ENCODE measurements around the gene PNPLA4. TPM values are rescaled to one million over a fixed set of nuclear protein-coding genes. Genes with fewer than 3 reads are reported as not detected.

The PNPLA4 gene
- total and polyA plus RNA-seq, 4 donors = 10.1 to 28.3 (median 15.4) TPM

- no peaks in the 10 kb centered on the region for H3K9me3 ChIP-seq (ENCODE audit: control insufficient read depth in 4 of 4, low read length in 3 of 4)
- DNase-seq (ENCODE audit: low spot score) = no peak
- H3K4me3 ChIP-seq (ENCODE audit: low read depth in 1 of 3, low read length in 3 of 3) = no peak overlapping the region
- H3K36me3 ChIP-seq (ENCODE audit: control insufficient read depth in 4 of 4, insufficient read depth in 3 of 4, low read depth in 1 of 4, low read length in 3 of 4) = peaks cover 0 to 1% (median 0%) of the 10 kb centered on the region in 4 donors
- TF ChIP-seq JUND (IDR thresholded peaks at IDR 0.05) = no peak
- no peak for TF ChIP-seq REST (IDR thresholded peaks at IDR 0.05)
- TF ChIP-seq NR2F2 (IDR thresholded peaks at IDR 0.05) = no peak
- no peak for TF ChIP-seq RAD21 (IDR thresholded peaks at IDR 0.05)
- no peak for TF ChIP-seq EGR1 (IDR thresholded peaks at IDR 0.05; ENCODE audit: low read depth in 2 of 2)
- TF ChIP-seq YY1 (IDR thresholded peaks at IDR 0.05) = no peak
- TF ChIP-seq FOXA1 (IDR thresholded peaks at IDR 0.05) = no peak
- TF ChIP-seq CTCF (IDR thresholded peaks at IDR 0.05; ENCODE audit: low read depth, low read length, missing input control) = no peak
- no peak for TF ChIP-seq ATF3 (IDR thresholded peaks at IDR 0.05)
- no peak for TF ChIP-seq MAX (IDR thresholded peaks at IDR 0.05)
- TF ChIP-seq TAF1 (conservative IDR thresholded peaks at IDR 0.05) = no peak
- TF ChIP-seq HNF4A (conservative IDR thresholded peaks at IDR 0.05) = no peak
- TF ChIP-seq ZBTB33 (IDR thresholded peaks at IDR 0.05) = no peak
- no peak for TF ChIP-seq RXRA (IDR thresholded peaks at IDR 0.05)
- H3K27ac ChIP-seq (ENCODE audit: low read depth in 1 of 2, low read length in 2 of 2) = no peak overlapping the region
- no peaks in the 10 kb centered on the region for H3K27me3 ChIP-seq (ENCODE audit: control insufficient read depth in 4 of 4, insufficient read depth in 4 of 4, low read length in 3 of 4)
- 69% methylated on average over 1 of the region's 1 CpG for WGBS
- H3K9ac ChIP-seq (ENCODE audit: low read depth in 1 of 2, low read length in 2 of 2) = no peak overlapping the region
- H3K4me1 ChIP-seq (ENCODE audit: control insufficient read depth in 4 of 4, insufficient read depth in 4 of 4, low read length in 3 of 4) = no peaks in the 10 kb centered on the region
Measured at GRCh38 chrX:7960246-7960645, 33.0 kb upstream of the PNPLA4 start.

GRCh38 chrX:7953446-7953845 lies 26.2 kb upstream of the PNPLA4 start:
- Histone ChIP-seq H3K4me1 (ENCODE audit: control insufficient read depth in 4 of 4, insufficient read depth in 4 of 4, low read length in 3 of 4) (no peaks in the 10 kb centered on the region), H3K36me3 (ENCODE audit: control insufficient read depth in 4 of 4, insufficient read depth in 3 of 4, low read depth in 1 of 4, low read length in 3 of 4) (no peaks in the 10 kb centered on the region), H3K4me3 (ENCODE audit: low read depth in 1 of 3, low read length in 3 of 3) (no peak overlapping the region), H3K27ac (ENCODE audit: low read depth in 1 of 2, low read length in 2 of 2) (no peak overlapping the region), H3K9me3 (ENCODE audit: control insufficient read depth in 4 of 4, low read length in 3 of 4) (no peaks in the 10 kb centered on the region), H3K27me3 (ENCODE audit: control insufficient read depth in 4 of 4, insufficient read depth in 4 of 4, low read length in 3 of 4) (no peaks in the 10 kb centered on the region), H3K9ac (ENCODE audit: low read depth in 1 of 2, low read length in 2 of 2) (no peak overlapping the region)
- no peak for DNase-seq (ENCODE audit: low spot score)
- 86% methylated on average over 5 of the region's 5 CpGs for WGBS
- TF ChIP-seq TAF1 (conservative IDR thresholded peaks at IDR 0.05) = no peak
- TF ChIP-seq EGR1 (IDR thresholded peaks at IDR 0.05; ENCODE audit: low read depth in 2 of 2) = no peak
- TF ChIP-seq GABPA (IDR thresholded peaks at IDR 0.05 in 1 of 2, conservative IDR thresholded peaks at IDR 0.05 in 1 of 2) = no peak
- no peak for TF ChIP-seq SP1 (IDR thresholded peaks at IDR 0.05)
- TF ChIP-seq REST (IDR thresholded peaks at IDR 0.05) = no peak
- TF ChIP-seq YY1 (IDR thresholded peaks at IDR 0.05) = no peak
- TF ChIP-seq RXRA (IDR thresholded peaks at IDR 0.05) = no peak
- no peak for TF ChIP-seq HNF4A (conservative IDR thresholded peaks at IDR 0.05)
- TF ChIP-seq FOXA2 (IDR thresholded peaks at IDR 0.05) = no peak
- TF ChIP-seq NR2F2 (IDR thresholded peaks at IDR 0.05) = no peak
- TF ChIP-seq HNF4G (IDR thresholded peaks at IDR 0.05) = no peak
- no peak for TF ChIP-seq RAD21 (IDR thresholded peaks at IDR 0.05)
- no peak for TF ChIP-seq MAX (IDR thresholded peaks at IDR 0.05)
- no peak for TF ChIP-seq ZBTB33 (IDR thresholded peaks at IDR 0.05)

Measured in liver (tissue), 9 donors.